DOHH2 (cell line): Measurements from ENCODE around the gene TREML2.

Source experiments
- EZH2phosphoT487 ChIP-seq: fragments of 200-600 bp; sonication (generic); IDR thresholded peaks from 2 replicates; pipeline ENCODE4 v1.6.1; 2017; ENCODE audit warnings: borderline replicate concordance, mild to moderate bottlenecking, antibody characterized with exemption, low read length, moderate library complexity, mixed read lengths
- TF ChIP-seq, protein P1 (sequence below): fragments of 200-600 bp; sonication (generic); IDR thresholded peaks from one replicate; pipeline ENCODE4 v1.5.1; 2014; ENCODE audit warnings: antibody characterized with exemption, mild to moderate bottlenecking, low read depth, low read length; ENCODE audit not compliant: poor library complexity, severe bottlenecking

DNA sequence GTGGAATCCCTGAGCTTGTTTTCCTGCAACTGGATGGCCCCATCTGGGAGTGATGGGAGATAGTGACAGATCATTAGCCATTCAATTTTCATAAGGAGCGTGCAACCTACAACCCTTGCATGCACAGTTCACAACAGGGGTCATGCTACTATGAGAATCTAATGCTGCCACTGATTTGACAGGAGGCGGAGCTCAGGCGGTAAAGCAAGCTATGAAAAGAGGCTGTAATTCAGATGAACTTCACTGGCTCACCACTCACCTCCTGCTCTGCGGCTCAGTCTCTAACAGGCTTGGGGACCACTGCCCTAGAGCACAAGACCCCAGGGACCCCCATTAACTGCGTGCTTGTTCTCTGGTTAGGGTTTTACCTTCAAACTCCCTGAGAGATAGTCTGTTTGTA lies 14.8 kb upstream of the TREML2 start:
- TF ChIP-seq, protein P1, sequence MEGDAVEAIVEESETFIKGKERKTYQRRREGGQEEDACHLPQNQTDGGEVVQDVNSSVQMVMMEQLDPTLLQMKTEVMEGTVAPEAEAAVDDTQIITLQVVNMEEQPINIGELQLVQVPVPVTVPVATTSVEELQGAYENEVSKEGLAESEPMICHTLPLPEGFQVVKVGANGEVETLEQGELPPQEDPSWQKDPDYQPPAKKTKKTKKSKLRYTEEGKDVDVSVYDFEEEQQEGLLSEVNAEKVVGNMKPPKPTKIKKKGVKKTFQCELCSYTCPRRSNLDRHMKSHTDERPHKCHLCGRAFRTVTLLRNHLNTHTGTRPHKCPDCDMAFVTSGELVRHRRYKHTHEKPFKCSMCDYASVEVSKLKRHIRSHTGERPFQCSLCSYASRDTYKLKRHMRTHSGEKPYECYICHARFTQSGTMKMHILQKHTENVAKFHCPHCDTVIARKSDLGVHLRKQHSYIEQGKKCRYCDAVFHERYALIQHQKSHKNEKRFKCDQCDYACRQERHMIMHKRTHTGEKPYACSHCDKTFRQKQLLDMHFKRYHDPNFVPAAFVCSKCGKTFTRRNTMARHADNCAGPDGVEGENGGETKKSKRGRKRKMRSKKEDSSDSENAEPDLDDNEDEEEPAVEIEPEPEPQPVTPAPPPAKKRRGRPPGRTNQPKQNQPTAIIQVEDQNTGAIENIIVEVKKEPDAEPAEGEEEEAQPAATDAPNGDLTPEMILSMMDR, result no peak
- no peak for TF ChIP-seq EZH2phosphoT487
